WTC11 (cell line): ENCODE measurements around the gene APOA4. TPM values are rescaled to one million over a fixed set of nuclear protein-coding genes. Genes with fewer than 3 reads are reported as not detected.

Experiments
- ATAC-seq: fragments of 200-7000 bp; cut with Tn5 transposase; 2 replicates; pipeline ENCODE4 v1.10.0; 2021; ENCODE audit warnings: mild to moderate bottlenecking, moderate library complexity
- CTCF ChIA-PET: fragments of 300-600 bp; sonication (Branson Sonifier 250); formaldehyde crosslinking; loops from one replicate; lab custom pipeline; 2021; ENCODE audit warnings: antibody characterized with exemption; lab: Charles Lee
- POLR2A ChIA-PET: fragments of 350-600 bp; sonication (Branson Sonifier 250); formaldehyde crosslinking; loops from one replicate; lab custom pipeline; 2021; ENCODE audit warnings: antibody characterized with exemption; lab: Charles Lee
- DNase-seq: peaks from one replicate; pipeline ENCODE4 v3.0.0; 2021; ENCODE audit warnings: low spot score
- H3K27ac Mint-ChIP-seq: 2 replicates; pipeline ENCODE4 v1.8.0; 2021; ENCODE audit warnings: mixed read lengths
- H3K27me3 Mint-ChIP-seq: 2 replicates; pipeline ENCODE4 v1.8.0; 2021; ENCODE audit warnings: low read depth, mild to moderate bottlenecking, moderate library complexity, mixed read lengths
- H3K36me3 Mint-ChIP-seq: 2 replicates; pipeline ENCODE4 v1.8.0; 2021; ENCODE audit warnings: mixed read lengths
- H3K4me1 Mint-ChIP-seq: 2 replicates; pipeline ENCODE4 v1.8.0; 2022; ENCODE audit warnings: mixed read lengths
- H3K4me3 Mint-ChIP-seq: 2 replicates; pipeline ENCODE4 v1.8.0; 2021; ENCODE audit warnings: mild to moderate bottlenecking, moderate library complexity, mixed read lengths
- H3K9me3 Mint-ChIP-seq: 2 replicates; pipeline ENCODE4 v1.8.0; 2021; ENCODE audit warnings: mixed read lengths
- ARID4B ChIP-seq: sonication (generic); formaldehyde crosslinking; IDR thresholded peaks from 2 replicates; pipeline ENCODE4 v1.8.0; 2023; ENCODE audit warnings: missing genetic modification reagents, mild to moderate bottlenecking, borderline replicate concordance
- CDX4 ChIP-seq: fragments of 250-450 bp; sonication (Bioruptor Pico); IDR thresholded peaks from 2 replicates; pipeline ENCODE4 v1.9.0; 2021; ENCODE audit warnings: moderate library complexity, mild to moderate bottlenecking, inconsistent platforms, borderline replicate concordance
- CREM ChIP-seq: sonication (generic); formaldehyde crosslinking; IDR thresholded peaks from 2 replicates; pipeline ENCODE4 v1.8.1; 2022; ENCODE audit warnings: mild to moderate bottlenecking, missing genetic modification reagents, moderate library complexity
- CTCF ChIP-seq: fragments of 200-600 bp; IDR thresholded peaks from 2 replicates; pipeline ENCODE4 v1.8.0; 2022; ENCODE audit warnings: antibody characterized with exemption
- E2F1 ChIP-seq: sonication (generic); formaldehyde crosslinking; IDR thresholded peaks from 2 replicates; pipeline ENCODE4 v1.8.0; 2022; ENCODE audit warnings: mild to moderate bottlenecking, missing genetic modification reagents
- MYBL2 ChIP-seq: sonication (generic); formaldehyde crosslinking; IDR thresholded peaks from 2 replicates; pipeline ENCODE4 v1.8.1; 2023; ENCODE audit warnings: mild to moderate bottlenecking, moderate library complexity, missing genetic modification reagents
- NFYB ChIP-seq: sonication (generic); formaldehyde crosslinking; conservative IDR thresholded peaks from 2 replicates; pipeline ENCODE4 v1.8.0; 2022; ENCODE audit warnings: low read depth, missing genetic modification reagents
- NR1H2 ChIP-seq: sonication (generic); formaldehyde crosslinking; IDR thresholded peaks from 2 replicates; pipeline ENCODE4 v1.9.0; 2021; ENCODE audit warnings: mild to moderate bottlenecking, moderate library complexity, missing genetic modification reagents
- PREB ChIP-seq: sonication (generic); formaldehyde crosslinking; IDR thresholded peaks from 2 replicates; pipeline ENCODE4 v1.8.1; 2022; ENCODE audit warnings: mild to moderate bottlenecking, missing genetic modification reagents, moderate library complexity, borderline replicate concordance
- SP1 ChIP-seq: sonication (generic); formaldehyde crosslinking; conservative IDR thresholded peaks from 2 replicates; pipeline ENCODE4 v1.8.1; 2022; ENCODE audit warnings: missing genetic modification reagents
- TEAD4 ChIP-seq: sonication (generic); formaldehyde crosslinking; IDR thresholded peaks from 2 replicates; pipeline ENCODE4 v1.8.0; 2022; ENCODE audit warnings: mild to moderate bottlenecking, missing genetic modification reagents
- USF1 ChIP-seq: sonication (generic); formaldehyde crosslinking; IDR thresholded peaks from 2 replicates; pipeline ENCODE4 v1.8.0; 2022; ENCODE audit warnings: mild to moderate bottlenecking, missing genetic modification reagents
- ZNF138 ChIP-seq: sonication (generic); formaldehyde crosslinking; conservative IDR thresholded peaks from 2 replicates; pipeline ENCODE4 v1.8.1; 2022; ENCODE audit warnings: mild to moderate bottlenecking, moderate library complexity, missing genetic modification reagents
- ZNF263 ChIP-seq: sonication (generic); formaldehyde crosslinking; IDR thresholded peaks from 2 replicates; pipeline ENCODE4 v1.8.1; 2022; ENCODE audit warnings: low read depth, mild to moderate bottlenecking, moderate library complexity, missing genetic modification reagents
- ZNF532 ChIP-seq: fragments of 250-450 bp; sonication (Bioruptor Pico); IDR thresholded peaks from 2 replicates; pipeline ENCODE4 v1.9.0; 2021; ENCODE audit warnings: mild to moderate bottlenecking, borderline replicate concordance
- ZSCAN18 ChIP-seq: fragments of 250-450 bp; sonication (Bioruptor Pico); IDR thresholded peaks from 2 replicates; pipeline ENCODE4 v2.1.2; 2022; ENCODE audit warnings: mild to moderate bottlenecking, moderate library complexity
- total RNA-seq: library from RNA; stranded (reverse); gene quantifications from 3 replicates; pipeline ENCODE4 v1.2.3, GENCODE V29; 2021

The APOA4 gene
- total RNA-seq, 1 experiment from 2014 or later = not detected

- no peak for TF ChIP-seq CTCF
- no peak for TF ChIP-seq USF1
- no peak for TF ChIP-seq ZSCAN18
- no peak for TF ChIP-seq PREB (CRISPR knock-in tag)
- TF ChIP-seq E2F1 = no peak
- no peak for TF ChIP-seq MYBL2 (CRISPR knock-in tag)
- TF ChIP-seq ZNF263 (CRISPR knock-in tag) = no peak
Measured at GRCh38 chr11:116825434-116825833, 2.3 kb upstream of the APOA4 start (continued).

- ChIA-PET CTCF (interaction anchor here (0.7 to 2.4 kb wide), 4 partner anchors 14 to 607 kb away, joined by 3 to 17 read pairs (median 10); partner anchors contain the start of gene APOA5), POLR2A (no interaction called here)
- H3K27me3 Mint-ChIP-seq = no peaks in the 10 kb centered on the region
- no peaks in the 10 kb centered on the region for H3K36me3 Mint-ChIP-seq
- no peaks in the 10 kb centered on the region for H3K9me3 Mint-ChIP-seq
- no peaks in the 10 kb centered on the region for H3K4me1 Mint-ChIP-seq
- H3K4me3 Mint-ChIP-seq = no peak overlapping the region
- ATAC-seq (no peak), DNase-seq (no peak)
- no peak overlapping the region for H3K27ac Mint-ChIP-seq
- TF ChIP-seq ZNF138 (CRISPR knock-in tag) (no peak), ARID4B (CRISPR knock-in tag) (no peak), NFYB (CRISPR knock-in tag) (no peak), CDX4 (CRISPR knock-in tag) (no peak), CREM (CRISPR knock-in tag) (no peak), ZNF263 (CRISPR knock-in tag) (no peak), MYBL2 (CRISPR knock-in tag) (no peak), TEAD4 (CRISPR knock-in tag) (no peak), SP1 (CRISPR knock-in tag) (no peak), NR1H2 (CRISPR knock-in tag) (no peak), ZNF532 (no peak)
Measured at GRCh38 chr11:116822575-116822974, 529 bp downstream of the APOA4 start.
